GM13977 (cell line): ENCODE measurements around the gene ADAMTS7.
"Not testable (repeated sequence)": the region's sequence is repeated elsewhere in the genome, so short reads cannot be mapped to it uniquely, and the experiment has no call there.

Experiments
- DNase-seq: peaks from one replicate; pipeline ENCODE4 v3.0.0; 2012; ENCODE audit warnings: low spot score
- in situ Hi-C: fragments of 300-500 bp; cut with MboI; formaldehyde crosslinking; loops from one replicate; pipeline ENCODE4 v1.12.0; 2022; ENCODE audit warnings: low sequenced_read_pairs, low pct_unique_long_range_greater_than_20kb, mixed read lengths, inconsistent platforms; ENCODE audit not compliant: unreplicated experiment
- TF ChIP-seq, protein P1 (sequence below): IDR thresholded peaks from 2 replicates; pipeline ENCODE4 v1.5.1; 2012; ENCODE audit warnings: mild to moderate bottlenecking, control low read depth; ENCODE audit not compliant: insufficient read depth; ENCODE audit errors: extremely low read depth, missing control alignments

ADAMTS7 gene

GRCh38 chr15:78840661-78841375, 29.6 kb upstream of the ADAMTS7 start:
- TF ChIP-seq, protein P1, sequence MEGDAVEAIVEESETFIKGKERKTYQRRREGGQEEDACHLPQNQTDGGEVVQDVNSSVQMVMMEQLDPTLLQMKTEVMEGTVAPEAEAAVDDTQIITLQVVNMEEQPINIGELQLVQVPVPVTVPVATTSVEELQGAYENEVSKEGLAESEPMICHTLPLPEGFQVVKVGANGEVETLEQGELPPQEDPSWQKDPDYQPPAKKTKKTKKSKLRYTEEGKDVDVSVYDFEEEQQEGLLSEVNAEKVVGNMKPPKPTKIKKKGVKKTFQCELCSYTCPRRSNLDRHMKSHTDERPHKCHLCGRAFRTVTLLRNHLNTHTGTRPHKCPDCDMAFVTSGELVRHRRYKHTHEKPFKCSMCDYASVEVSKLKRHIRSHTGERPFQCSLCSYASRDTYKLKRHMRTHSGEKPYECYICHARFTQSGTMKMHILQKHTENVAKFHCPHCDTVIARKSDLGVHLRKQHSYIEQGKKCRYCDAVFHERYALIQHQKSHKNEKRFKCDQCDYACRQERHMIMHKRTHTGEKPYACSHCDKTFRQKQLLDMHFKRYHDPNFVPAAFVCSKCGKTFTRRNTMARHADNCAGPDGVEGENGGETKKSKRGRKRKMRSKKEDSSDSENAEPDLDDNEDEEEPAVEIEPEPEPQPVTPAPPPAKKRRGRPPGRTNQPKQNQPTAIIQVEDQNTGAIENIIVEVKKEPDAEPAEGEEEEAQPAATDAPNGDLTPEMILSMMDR = no peak
- in situ Hi-C loops = no loop called here
- peak; percentile 36 for DNase-seq

GRCh38 chr15:78839151-78839550, 27.9 kb upstream of the ADAMTS7 start:
- in situ Hi-C loops, DNase-seq: not testable (repeated sequence)

- in situ Hi-C loops = no loop called here
- TF ChIP-seq, protein P1 = no peak
- no peak for DNase-seq
These were observed 27.2 kb upstream of the ADAMTS7 start for GRCh38 chr15:78838489-78838888.

DNA sequence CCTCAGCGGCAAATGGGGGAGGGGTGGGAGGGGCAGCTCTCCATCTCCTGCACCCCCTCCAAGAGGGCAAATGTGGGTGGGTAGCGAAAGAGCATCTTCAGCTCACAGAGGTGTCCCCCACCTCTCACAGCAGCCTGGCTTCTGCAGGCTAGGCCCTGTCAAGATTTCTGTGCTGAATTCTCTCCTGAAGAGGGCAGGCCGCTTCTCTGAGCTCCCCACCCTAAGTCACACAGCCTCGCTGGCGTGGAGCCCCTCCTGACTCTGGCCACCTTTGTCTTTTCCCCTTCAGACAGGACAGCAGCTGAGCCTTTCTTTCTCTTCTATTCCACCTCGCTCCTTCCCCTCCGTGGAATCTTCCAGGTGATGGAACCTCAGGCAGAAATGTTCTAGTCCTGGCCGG, 26.3 kb upstream of the ADAMTS7 start:
- in situ Hi-C loops = no loop called here
- TF ChIP-seq, protein P1 = no peak
- no peak for DNase-seq

DNA sequence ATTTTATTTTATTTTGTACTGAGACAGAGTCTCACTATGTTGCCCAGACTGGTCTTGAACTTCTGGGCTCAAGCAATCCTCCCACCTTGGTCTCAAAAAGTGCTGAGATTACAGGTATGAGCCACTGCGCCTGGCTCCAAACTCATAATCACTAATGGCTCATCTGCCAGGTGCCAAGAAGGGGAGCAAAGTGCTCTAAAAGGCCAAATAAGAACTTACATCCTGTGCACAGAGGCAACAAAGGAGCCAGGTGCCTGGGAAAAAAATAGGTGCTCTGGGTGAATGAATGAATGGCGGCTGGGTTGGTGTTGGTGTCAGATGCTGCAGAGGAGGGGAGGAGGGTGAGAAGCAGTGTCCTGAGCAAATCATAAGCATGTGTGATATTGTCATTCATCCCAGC, 25.9 kb upstream of the ADAMTS7 start:
- TF ChIP-seq, protein P1 = no peak
- DNase-seq = no peak
- in situ Hi-C loops = no loop called here

DNA sequence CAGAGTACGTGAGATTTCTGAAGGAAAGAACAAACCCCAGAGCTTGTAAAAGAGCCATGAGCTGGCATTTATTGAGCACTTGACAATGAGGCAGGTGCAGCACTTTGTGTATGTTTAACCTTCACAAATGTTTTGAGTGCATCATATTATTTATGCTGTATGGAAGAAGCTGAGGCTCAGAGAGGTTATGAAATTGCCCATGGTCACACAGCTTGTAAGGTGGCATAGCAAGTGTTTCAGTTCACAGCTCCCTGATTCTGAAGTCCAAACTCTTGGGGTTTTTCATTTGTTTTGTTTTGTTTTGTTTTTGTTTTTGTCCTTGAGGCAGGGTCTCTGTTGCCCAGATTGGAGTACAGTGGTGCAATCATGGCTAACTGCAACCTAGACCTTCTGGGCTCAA, 25.1 kb upstream of the ADAMTS7 start:
- TF ChIP-seq, protein P1 = no peak
- in situ Hi-C loops = no loop called here
- no peak for DNase-seq

- TF ChIP-seq, protein P1 = no peak
- in situ Hi-C loops = no loop called here
- peak; percentile 25 for DNase-seq
These were observed 20.3 kb upstream of the ADAMTS7 start for GRCh38 chr15:78831229-78832207.
